NCI-H510A treated with DMSO at 0.1 percent for 48 hours (cell line): ENCODE results near the gene CETP.
"Not testable (repeated sequence)": the region's sequence is repeated elsewhere in the genome, so short reads cannot be mapped to it uniquely, and the experiment has no call there.

Experiments
- DNase-seq: peaks from one replicate; lab custom pipeline; 2025; lab: John Stamatoyannopoulos, UW

CETP gene

GRCh38 chr16:56934599-56935145 lies 27.1 kb upstream of the CETP start:
- DNase-seq: not testable (repeated sequence)

GRCh38 chr16:56935201-56935600 lies 26.5 kb upstream of the CETP start:
- no peak for DNase-seq

- DNase-seq: no peak
Measured at GRCh38 chr16:56936491-56936890, 25.3 kb upstream of the CETP start.

DNA sequence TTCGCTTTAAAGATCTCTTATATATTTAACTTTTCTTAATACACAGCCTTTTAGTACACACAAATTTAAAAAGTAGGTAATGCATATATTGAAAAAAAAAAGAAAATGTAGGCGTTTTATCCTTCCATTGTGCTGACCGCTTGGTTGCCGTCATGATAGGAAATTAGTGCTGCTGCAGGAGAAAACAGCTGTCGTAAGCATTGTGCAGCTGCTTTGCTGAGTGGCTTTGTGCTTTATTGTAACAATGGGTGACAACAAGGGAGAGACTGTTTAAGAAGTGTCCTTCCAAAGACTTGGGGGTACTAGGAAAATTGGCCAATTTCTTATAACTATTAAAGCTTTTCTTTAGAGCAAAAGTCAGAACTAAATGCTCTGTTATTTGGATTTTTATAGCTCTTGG lies 24.8 kb upstream of the CETP start:
- DNase-seq: no peak

GRCh38 chr16:56938664-56939513 lies 22.9 kb upstream of the CETP start:
- DNase-seq: peak; percentile 60

DNA sequence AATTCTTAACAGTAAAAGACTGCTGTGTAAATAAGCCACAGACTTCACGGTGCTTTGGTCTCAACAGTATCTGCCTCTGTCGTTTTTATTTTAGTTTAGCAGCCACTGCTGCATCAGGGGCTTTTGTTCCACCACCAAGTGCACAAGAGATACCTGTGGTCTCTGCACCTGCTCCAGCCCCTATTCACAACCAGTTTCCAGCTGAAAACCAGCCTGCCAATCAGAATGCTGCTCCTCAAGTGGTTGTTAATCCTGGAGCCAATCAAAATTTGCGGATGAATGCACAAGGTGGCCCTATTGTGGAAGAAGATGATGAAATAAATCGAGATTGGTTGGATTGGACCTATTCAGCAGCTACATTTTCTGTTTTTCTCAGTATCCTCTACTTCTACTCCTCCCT lies 21.9 kb upstream of the CETP start:
- peak; percentile 49 for DNase-seq

- no peak for DNase-seq
Measured at GRCh38 chr16:56941092-56941491, 20.7 kb upstream of the CETP start.

DNA sequence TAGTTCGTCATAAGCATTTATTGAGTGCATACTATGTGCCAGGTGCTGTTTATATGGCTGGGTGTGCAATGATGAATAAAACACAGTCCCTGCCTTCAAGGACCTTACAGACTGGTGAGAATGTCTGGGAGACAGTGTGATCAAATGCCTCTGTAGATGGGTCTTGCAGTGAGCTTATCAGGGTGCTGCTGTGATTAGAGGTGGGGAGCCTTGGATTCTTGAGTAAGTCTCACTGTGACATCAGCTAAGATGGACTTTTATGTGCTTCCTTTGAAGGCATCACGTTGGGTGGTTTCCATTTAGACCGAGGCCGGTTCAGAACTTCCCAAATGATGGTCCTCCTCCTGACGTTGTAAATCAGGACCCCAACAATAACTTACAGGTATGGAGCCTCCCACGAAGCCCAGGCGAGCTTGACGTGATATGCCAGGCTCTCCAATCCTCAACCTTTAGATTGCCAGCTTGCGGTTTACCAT lies 19.9 kb upstream of the CETP start:
- no peak for DNase-seq

- no peak for DNase-seq
Measured at GRCh38 chr16:56943761-56944375, 17.9 kb upstream of the CETP start.

DNA sequence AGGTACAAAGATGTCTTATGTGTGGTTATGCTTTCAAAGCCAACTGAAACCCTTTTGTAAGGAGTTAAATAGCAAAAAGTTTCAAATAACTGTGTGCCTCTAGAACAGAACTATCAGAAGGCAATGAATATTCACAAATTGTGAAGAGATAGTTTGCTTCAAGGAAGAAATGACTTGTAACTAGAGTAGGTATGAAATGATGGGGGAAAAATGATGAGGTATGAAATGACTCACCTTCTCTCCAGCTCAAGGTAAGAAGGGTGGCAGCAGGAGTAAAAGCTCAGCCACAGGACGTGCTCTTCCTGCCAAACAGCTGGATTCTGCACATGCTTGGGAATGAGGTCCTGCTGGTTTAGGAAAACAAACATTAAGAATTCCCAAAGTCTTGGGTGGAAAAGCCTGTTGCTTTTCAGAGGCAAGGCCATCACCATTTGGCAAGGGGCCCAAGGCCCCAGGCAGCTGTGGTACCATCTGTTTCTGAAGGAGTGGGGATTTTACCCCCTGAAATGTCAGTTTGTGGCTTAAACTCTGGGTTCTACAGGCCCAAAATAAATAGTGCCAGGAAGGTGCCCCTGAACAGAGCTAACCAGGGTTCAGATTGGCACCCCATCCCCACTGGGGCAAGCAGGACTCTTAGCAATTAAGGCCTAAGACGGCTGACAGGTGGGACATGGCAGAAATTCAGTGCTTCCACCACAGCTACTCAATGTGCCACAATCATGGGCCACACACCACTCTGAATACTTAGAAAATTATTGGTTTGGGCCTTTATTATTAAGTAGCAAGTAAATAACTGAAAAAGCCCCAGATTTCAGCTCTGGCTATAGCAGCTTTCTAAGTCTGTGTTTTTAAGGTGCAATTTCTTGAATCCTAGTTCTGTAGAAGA lies 16.6 kb upstream of the CETP start:
- DNase-seq: no peak

DNA sequence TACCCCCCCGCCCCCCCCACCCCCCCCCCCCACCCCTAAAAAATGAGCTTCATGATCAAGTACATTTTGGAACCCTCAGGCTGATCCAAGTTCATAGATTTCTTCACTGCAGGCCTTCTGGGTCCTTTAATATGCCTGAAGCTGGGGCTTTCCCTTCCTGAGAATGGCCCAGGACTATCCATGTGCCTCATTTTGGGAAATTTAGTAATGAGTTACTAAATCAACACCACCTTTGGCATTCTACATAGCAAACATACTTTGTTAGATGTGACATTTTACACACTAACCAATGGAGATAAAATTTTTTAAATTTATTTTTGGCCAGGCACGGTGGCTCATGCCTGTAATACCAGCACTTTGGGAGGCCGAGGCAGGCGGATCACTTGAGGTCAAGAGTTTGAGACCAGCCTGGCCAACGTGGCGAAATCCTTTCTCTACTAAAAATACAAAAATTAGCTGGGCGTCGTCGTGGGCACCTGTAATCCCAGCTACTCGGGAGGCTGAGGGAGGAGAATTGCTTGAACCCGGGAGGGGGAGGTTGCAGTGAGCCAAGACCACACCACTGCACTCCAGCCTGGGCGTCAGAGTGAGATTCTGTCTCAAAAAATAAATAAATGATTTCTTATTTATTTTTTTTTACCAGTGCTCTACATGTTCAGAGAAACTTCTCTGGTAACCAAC lies 15.8 kb upstream of the CETP start:
- DNase-seq: no peak

GRCh38 chr16:56946767-56947603 lies 14.8 kb upstream of the CETP start:
- DNase-seq: no peak

DNA sequence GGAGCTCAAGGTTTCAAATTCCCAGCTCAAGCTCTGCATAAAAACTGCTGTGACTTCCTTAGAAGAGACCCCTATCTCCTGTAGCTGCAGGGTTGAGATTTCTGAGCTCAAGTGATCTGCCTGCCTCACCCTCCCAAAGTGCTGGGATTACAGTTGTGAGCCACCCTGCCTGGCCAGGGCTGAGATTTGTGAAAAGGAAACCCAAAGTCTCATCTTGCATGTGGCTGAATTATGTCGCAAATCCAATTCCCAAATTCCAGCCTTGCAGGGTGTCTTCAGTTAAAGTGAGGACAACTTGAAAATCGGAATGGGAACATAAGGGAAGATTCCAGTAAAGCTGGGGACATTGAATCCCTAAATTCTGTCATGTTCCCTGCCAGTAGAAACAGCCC lies 14.2 kb upstream of the CETP start:
- DNase-seq: no peak

- no peak for DNase-seq
Measured at GRCh38 chr16:56948234-56948633, 13.5 kb upstream of the CETP start.

DNA sequence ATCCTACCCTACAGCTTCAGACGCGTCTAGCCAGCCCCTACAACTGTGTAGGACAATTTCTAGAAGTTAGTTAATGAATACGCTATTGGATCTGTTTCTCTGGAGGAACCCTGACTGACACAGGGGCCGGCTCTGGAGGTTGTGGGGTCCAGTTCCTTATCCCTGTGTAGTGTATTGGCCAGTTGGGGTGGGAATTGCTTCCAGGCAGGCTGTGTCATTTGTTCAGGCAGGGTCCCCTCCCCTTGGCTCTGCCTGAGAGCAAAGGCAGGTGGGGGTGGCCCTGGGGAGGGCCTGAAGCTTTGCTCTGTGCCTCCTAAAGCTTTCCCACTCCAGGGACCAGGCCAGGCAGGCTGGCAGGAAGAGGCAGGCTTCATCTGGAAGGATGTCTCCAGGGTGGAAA lies 11.7 kb upstream of the CETP start:
- no peak for DNase-seq

GRCh38 chr16:56950455-56950854 lies 11.3 kb upstream of the CETP start:
- DNase-seq: no peak

DNA sequence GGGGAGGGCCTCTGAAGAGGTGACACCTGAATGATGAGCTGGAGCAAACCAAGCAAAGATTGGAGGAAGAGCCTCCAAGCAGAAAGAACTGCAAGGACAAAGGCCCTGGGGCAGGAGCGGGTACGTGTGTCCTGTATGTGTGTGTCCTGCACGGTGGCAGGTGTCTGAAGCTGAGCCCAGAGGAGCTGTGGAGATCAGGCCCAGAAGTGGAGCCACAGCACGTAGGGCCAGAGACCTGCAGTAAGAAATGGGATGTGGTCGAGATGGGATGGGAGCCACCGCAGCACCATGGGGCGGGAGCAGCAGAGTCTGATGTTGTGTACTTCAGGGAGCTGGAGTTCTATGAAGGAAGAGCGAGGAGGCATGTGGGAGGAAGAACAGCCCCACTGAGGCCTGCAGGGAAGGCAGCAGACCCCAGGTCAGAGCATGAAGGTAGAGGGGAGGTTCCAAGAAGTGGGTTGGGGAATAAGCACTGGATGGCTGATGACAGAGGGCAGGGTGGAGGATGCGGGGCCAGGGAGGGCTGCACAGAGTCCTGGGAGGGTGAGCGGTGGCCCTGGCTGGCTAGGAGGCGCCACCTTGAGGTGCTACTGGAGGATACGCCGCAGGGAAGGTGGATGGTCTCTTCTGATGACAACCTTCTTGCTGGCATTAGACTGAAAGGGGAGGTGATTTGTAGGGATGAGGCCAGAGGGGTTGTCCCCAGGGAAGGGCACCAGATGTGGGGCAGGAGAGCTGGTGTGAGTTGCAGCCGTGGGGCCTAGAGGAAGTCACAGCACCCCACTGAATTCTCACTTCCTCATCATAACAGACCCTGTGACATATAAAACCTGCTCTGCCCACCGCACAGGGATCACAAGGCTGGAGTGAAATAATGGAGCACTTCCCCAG lies 10.6 kb upstream of the CETP start:
- peak; percentile 6 for DNase-seq

GRCh38 chr16:56953006-56953405 lies 8.7 kb upstream of the CETP start:
- DNase-seq: no peak

GRCh38 chr16:56956076-56956475 lies 5.7 kb upstream of the CETP start:
- DNase-seq: no peak

- no peak for DNase-seq
Measured at GRCh38 chr16:56956756-56957155, 5.0 kb upstream of the CETP start.
